Endothelial cell of umbilical vein (primary cell): Measurements from ENCODE around the gene ELOVL2. TPM values are rescaled to one million over a fixed set of nuclear protein-coding genes. Genes with fewer than 3 reads are reported as not detected.

ENCODE experiments used
- BruUV-seq: library from RNA; stranded (reverse); fragments of 400-500 nt; replicated peaks from 2 replicates; lab custom pipeline; 2021; lab: Mats Ljungman, UMichigan
- CTCF ChIA-PET: fragments of 300-600, 350-600 bp; sonication (Branson Sonifier 250); formaldehyde crosslinking; loops from one replicate; lab custom pipeline; 2021; ENCODE audit warnings: antibody characterized with exemption, inconsistent platforms; lab: Charles Lee
- POLR2A ChIA-PET: fragments of 300-600, 350-600 bp; sonication (Branson Sonifier 250); formaldehyde crosslinking; loops from one replicate; lab custom pipeline; 2021; ENCODE audit warnings: antibody characterized with exemption, inconsistent platforms; lab: Charles Lee
- DNase-seq: peaks from one replicate; pipeline ENCODE4 v3.0.0-alpha.2; 2011; ENCODE audit warnings: low read depth, low spot score
- FAIRE-seq: peaks from 2 replicates; lab custom pipeline; 2011; peaks lifted over from hg19 to GRCh38; lab: Jason Lieb, UNC
- H2AFZ ChIP-seq: 2 replicates; pipeline ENCODE4 v1.6.0; 2012; ENCODE audit warnings: low read depth, low read length, control low read depth, inconsistent platforms
- H3K27ac ChIP-seq: 2 replicates; pipeline ENCODE4 v1.5.1; 2011; ENCODE audit warnings: low read depth, mild to moderate bottlenecking, control low read depth, low read length, moderate library complexity; ENCODE audit not compliant: insufficient read depth
- H3K27me3 ChIP-seq, 2 experiments: 2 replicates each; pipeline versions ENCODE4 v1.6.0 to v1.6.1; 2011; ENCODE audit warnings: low read length in 2 of 2, mixed read lengths in 1 of 2; ENCODE audit not compliant: control insufficient read depth in 2 of 2, insufficient read depth in 2 of 2
- H3K36me3 ChIP-seq, 2 experiments: 2 replicates in 1 of 2; 3 replicates in 1 of 2; pipeline ENCODE4 v1.5.1; 2011; ENCODE audit warnings: low read length in 2 of 2, mild to moderate bottlenecking in 1 of 2, moderate library complexity in 1 of 2; ENCODE audit not compliant: control insufficient read depth in 2 of 2, insufficient read depth in 2 of 2; ENCODE audit errors: extremely low read depth in 1 of 2
- H3K4me1 ChIP-seq: 3 replicates; pipeline ENCODE4 v1.5.1; 2011; ENCODE audit warnings: mild to moderate bottlenecking, low read length; ENCODE audit not compliant: control insufficient read depth, insufficient read depth; ENCODE audit errors: extremely low read depth
- H3K4me2 ChIP-seq: 2 replicates; pipeline ENCODE4 v1.6.1; 2011; ENCODE audit warnings: low read length, control low read depth, mixed read lengths; ENCODE audit not compliant: insufficient read depth
- H3K4me3 ChIP-seq, 3 experiments: fragments of 200-600 bp in 1 of 3; sonication (generic), shearing (Covaris generic) in 1 of 3; replicated peaks in 1 of 3; 2 replicates each; pipeline ENCODE4 v1.5.1; 2011 to 2016; ENCODE audit warnings: control low read depth in 3 of 3, low read length in 3 of 3, mild to moderate bottlenecking in 2 of 3, inconsistent platforms in 1 of 3, low read depth in 1 of 3, moderate library complexity in 1 of 3; ENCODE audit not compliant: insufficient read depth in 1 of 3
- H3K79me2 ChIP-seq: 2 replicates; pipeline ENCODE4 v1.6.0; 2012; ENCODE audit warnings: low read length, inconsistent platforms; ENCODE audit not compliant: control insufficient read depth, insufficient read depth
- H3K9ac ChIP-seq: replicated peaks from 2 replicates; pipeline ENCODE3; 2011; ENCODE audit warnings: low read length, control low read depth; ENCODE audit not compliant: insufficient read depth; ENCODE audit errors: extremely low read depth
- H3K9me1 ChIP-seq: replicated peaks from 3 replicates; pipeline ENCODE4 v1.6.0; 2011; ENCODE audit warnings: mild to moderate bottlenecking, low read length; ENCODE audit not compliant: control insufficient read depth, insufficient read depth; ENCODE audit errors: extremely low read depth
- H3K9me3 ChIP-seq: replicated peaks from 2 replicates; pipeline ENCODE4 v1.5.1; 2012; ENCODE audit warnings: low read length, inconsistent platforms; ENCODE audit not compliant: control insufficient read depth, insufficient read depth
- H4K20me1 ChIP-seq: replicated peaks from 2 replicates; pipeline ENCODE3; 2011; ENCODE audit warnings: mild to moderate bottlenecking, low read length; ENCODE audit not compliant: control insufficient read depth, insufficient read depth; ENCODE audit errors: extremely low read depth
- CTCF ChIP-seq, 2 donors: IDR thresholded peaks; 1 replicate in 1 of 2; 2 replicates in 1 of 2; pipeline ENCODE4 v1.5.1; 2011; ENCODE audit warnings: low read length in 2 of 2, mild to moderate bottlenecking in 2 of 2, moderate library complexity in 2 of 2, control low read depth in 1 of 2, inconsistent platforms in 1 of 2, low read depth in 1 of 2; ENCODE audit not compliant: insufficient read depth in 1 of 2; ENCODE audit errors: extremely low read depth in 1 of 2
- EZH2 ChIP-seq: IDR thresholded peaks from 2 replicates; pipeline ENCODE4 v1.6.1; 2012; ENCODE audit warnings: borderline replicate concordance, low read depth, mild to moderate bottlenecking, moderate library complexity, low read length, inconsistent platforms; ENCODE audit not compliant: severe bottlenecking
- FOS ChIP-seq: IDR thresholded peaks from 2 replicates; pipeline ENCODE4 v1.6.1; 2011; ENCODE audit warnings: mild to moderate bottlenecking, low read length, moderate library complexity, borderline replicate concordance; ENCODE audit not compliant: insufficient read depth
- GATA2 ChIP-seq: IDR thresholded peaks from 2 replicates; pipeline ENCODE4 v1.7.0; 2011; ENCODE audit warnings: low read depth, mild to moderate bottlenecking, moderate library complexity, mixed read lengths, low read length; ENCODE audit not compliant: insufficient read length, insufficient read depth
- JUN ChIP-seq: IDR thresholded peaks from 2 replicates; pipeline ENCODE4 v1.6.1; 2011; ENCODE audit warnings: borderline replicate concordance, low read depth; ENCODE audit not compliant: insufficient read length, insufficient read depth
- MAX ChIP-seq: IDR thresholded peaks from 2 replicates; pipeline ENCODE4 v1.6.1; 2011; ENCODE audit not compliant: insufficient read depth, insufficient read length
- MYC ChIP-seq: IDR thresholded peaks from one replicate; pipeline ENCODE4 v1.6.1; 2011; ENCODE audit warnings: mild to moderate bottlenecking, low read depth, low read length
- POLR2A ChIP-seq: IDR thresholded peaks from 2 replicates; pipeline ENCODE4 v1.6.1; 2012; ENCODE audit warnings: low read depth, mild to moderate bottlenecking, control low read depth, low read length
- POLR2AphosphoS5 ChIP-seq: IDR thresholded peaks from 2 replicates; pipeline ENCODE4 v1.6.1; 2012; ENCODE audit warnings: low read depth, mild to moderate bottlenecking, control low read depth, low read length, moderate library complexity; ENCODE audit not compliant: insufficient read depth
- dilution Hi-C: fragments of 300-500 bp; cut with MboI; formaldehyde crosslinking; loops from one replicate; pipeline ENCODE4 v1.15.0; 2019; ENCODE audit warnings: low sequenced_read_pairs; ENCODE audit not compliant: extremely low pct_ligation_motif_present
- intact Hi-C: fragments of 100-400 bp; cut with micrococcal nuclease; formaldehyde crosslinking; loops from one replicate; pipeline ENCODE4 v1.10.0; 2022
- polyA plus RNA-seq, 4 experiments: library from polyadenylated mRNA; depleted of rRNA in 3 of 4; stranded (reverse) in 3 of 4; unstranded in 1 of 4; fragments of >200 nt; gene quantifications; 2 replicates each; pipeline versions ENCODE4 v1.2.1 to v1.2.3, GENCODE V29; 2011 to 2012; ENCODE audit warnings: missing spikeins in 1 of 4
- total RNA-seq: library from RNA; stranded (reverse); gene quantifications from 2 replicates; pipeline ENCODE4 v1.2.3, GENCODE V29; 2021

Gene ELOVL2
- total and polyA plus RNA-seq, 2 donors (not counting 3 experiments of a cell fraction or from before 2014, with no cell fraction given), result not detected

GRCh38 chr6:11040134-11040533 lies 4.0 kb downstream of the ELOVL2 start:
- Histone ChIP-seq H3K4me1 (peaks cover 3% of the 10 kb centered on the region), H3K9me1 (no peaks in the 10 kb centered on the region), H3K36me3 (no peaks in the 10 kb centered on the region), H3K9me3 (no peaks in the 10 kb centered on the region), H3K27ac (no peak overlapping the region), H3K27me3 (peaks cover 39 to 73% of the 10 kb centered on the region in 2 experiments), H3K9ac (no peak overlapping the region), H3K4me2 (no peak overlapping the region), H3K79me2 (no peaks in the 10 kb centered on the region), H4K20me1 (no peaks in the 10 kb centered on the region), H3K4me3 (no peak overlapping the region), H2AFZ (no peak overlapping the region)
- ChIA-PET CTCF (interaction anchor here (0.6 to 2.1 kb wide), 3 partner anchors 29 to 86 kb away, joined by 3 to 8 read pairs (median 5); no protein-coding TSS in a partner anchor), POLR2A (no interaction called here)
- BruUV-seq, result no TSS peak
- intact Hi-C loops (loop anchor here (10.0 kb wide), 1 partner anchor 195 kb away; no protein-coding TSS in a partner anchor), dilution Hi-C loops (no loop called here)
- TF ChIP-seq JUN (no peak), FOS (no peak), CTCF (IDR thresholded peaks at IDR 0.05; ENCODE audit: extremely low read depth in 1 of 2, insufficient read depth in 1 of 2, low read depth in 1 of 2, low read length in 2 of 2) (no peak), POLR2A (no peak), MYC (no peak), MAX (no peak), EZH2 (no peak), POLR2AphosphoS5 (no peak), GATA2 (no peak)
- DNase-seq (no peak), FAIRE-seq (no peak)
